ENCODE results near the gene C1orf232.

DNA sequence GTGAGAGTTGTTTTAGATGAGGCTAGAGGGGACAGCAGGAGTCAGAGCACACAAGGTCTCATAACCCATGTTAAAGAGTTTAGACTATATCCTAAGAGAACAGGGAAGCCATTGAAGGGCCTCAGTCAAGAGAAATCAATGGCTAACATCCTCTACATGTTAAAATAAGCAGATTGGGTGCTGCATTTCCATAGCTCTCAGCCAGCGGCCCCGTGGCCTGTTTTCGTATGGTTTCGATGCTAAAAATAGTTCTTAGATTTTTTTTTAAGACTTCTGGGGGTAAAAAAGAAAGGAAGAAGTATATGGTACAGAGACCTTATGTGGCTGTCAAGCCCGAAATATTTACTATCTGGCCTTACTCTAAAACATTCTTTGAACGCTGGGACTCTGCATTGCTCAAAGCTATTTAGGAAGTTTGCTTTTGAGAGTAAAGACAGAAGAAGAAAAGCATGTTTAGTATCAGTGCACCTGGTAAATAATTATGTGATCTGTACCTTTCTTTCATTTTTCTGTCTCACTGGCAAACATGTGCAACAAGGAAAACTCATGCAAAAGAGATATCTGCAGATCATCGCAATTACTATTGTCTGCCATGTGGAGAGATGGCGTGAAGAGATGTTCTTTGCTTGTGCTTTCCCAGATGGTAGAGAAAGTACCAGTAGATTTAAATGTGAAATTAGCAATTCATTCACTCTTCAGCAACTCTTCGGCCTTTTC lies 48.7 kb downstream of the C1orf232 start:
- TF ChIP-seq, protein P1, sequence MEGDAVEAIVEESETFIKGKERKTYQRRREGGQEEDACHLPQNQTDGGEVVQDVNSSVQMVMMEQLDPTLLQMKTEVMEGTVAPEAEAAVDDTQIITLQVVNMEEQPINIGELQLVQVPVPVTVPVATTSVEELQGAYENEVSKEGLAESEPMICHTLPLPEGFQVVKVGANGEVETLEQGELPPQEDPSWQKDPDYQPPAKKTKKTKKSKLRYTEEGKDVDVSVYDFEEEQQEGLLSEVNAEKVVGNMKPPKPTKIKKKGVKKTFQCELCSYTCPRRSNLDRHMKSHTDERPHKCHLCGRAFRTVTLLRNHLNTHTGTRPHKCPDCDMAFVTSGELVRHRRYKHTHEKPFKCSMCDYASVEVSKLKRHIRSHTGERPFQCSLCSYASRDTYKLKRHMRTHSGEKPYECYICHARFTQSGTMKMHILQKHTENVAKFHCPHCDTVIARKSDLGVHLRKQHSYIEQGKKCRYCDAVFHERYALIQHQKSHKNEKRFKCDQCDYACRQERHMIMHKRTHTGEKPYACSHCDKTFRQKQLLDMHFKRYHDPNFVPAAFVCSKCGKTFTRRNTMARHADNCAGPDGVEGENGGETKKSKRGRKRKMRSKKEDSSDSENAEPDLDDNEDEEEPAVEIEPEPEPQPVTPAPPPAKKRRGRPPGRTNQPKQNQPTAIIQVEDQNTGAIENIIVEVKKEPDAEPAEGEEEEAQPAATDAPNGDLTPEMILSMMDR (IDR thresholded peaks at IDR 0.05; ENCODE audit: control extremely low read depth in 1 of 3, insufficient read depth in 1 of 3, low read depth in 1 of 3, low read length in 3 of 3), result no peak
- no peak for TF ChIP-seq RAD21 (IDR thresholded peaks at IDR 0.05 in 1 of 2, conservative IDR thresholded peaks at IDR 0.05 in 1 of 2; ENCODE audit: low read depth in 2 of 2, low read length in 2 of 2)
- no peak for TF ChIP-seq EZH2 (IDR thresholded peaks at IDR 0.05; ENCODE audit: low read depth, low read length, severe bottlenecking)
- no peak for TF ChIP-seq BACH1 (IDR thresholded peaks at IDR 0.05; ENCODE audit: low read length)
- TF ChIP-seq EGR1 (IDR thresholded peaks at IDR 0.05; ENCODE audit: borderline replicate concordance, low read depth, low read length), result no peak
- TF ChIP-seq, protein P2, sequence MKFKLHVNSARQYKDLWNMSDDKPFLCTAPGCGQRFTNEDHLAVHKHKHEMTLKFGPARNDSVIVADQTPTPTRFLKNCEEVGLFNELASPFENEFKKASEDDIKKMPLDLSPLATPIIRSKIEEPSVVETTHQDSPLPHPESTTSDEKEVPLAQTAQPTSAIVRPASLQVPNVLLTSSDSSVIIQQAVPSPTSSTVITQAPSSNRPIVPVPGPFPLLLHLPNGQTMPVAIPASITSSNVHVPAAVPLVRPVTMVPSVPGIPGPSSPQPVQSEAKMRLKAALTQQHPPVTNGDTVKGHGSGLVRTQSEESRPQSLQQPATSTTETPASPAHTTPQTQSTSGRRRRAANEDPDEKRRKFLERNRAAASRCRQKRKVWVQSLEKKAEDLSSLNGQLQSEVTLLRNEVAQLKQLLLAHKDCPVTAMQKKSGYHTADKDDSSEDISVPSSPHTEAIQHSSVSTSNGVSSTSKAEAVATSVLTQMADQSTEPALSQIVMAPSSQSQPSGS (IDR thresholded peaks at IDR 0.05; ENCODE audit: low read length), result no peak
- no peak for TF ChIP-seq KDM1A (IDR thresholded peaks at IDR 0.05; ENCODE audit: borderline replicate concordance, low read length)
- TF ChIP-seq, protein P3, sequence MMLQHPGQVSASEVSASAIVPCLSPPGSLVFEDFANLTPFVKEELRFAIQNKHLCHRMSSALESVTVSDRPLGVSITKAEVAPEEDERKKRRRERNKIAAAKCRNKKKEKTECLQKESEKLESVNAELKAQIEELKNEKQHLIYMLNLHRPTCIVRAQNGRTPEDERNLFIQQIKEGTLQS (IDR thresholded peaks at IDR 0.05; ENCODE audit: insufficient read depth, low read depth, low read length), result no peak
- TF ChIP-seq TBP (IDR thresholded peaks at IDR 0.05; ENCODE audit: low read depth, low read length), result no peak
- no peak for TF ChIP-seq EP300 (IDR thresholded peaks at IDR 0.05; ENCODE audit: borderline replicate concordance in 1 of 2, low read depth in 2 of 2, low read length in 2 of 2)
- no peak for TF ChIP-seq SUZ12 (IDR thresholded peaks at IDR 0.05; ENCODE audit: low read length)
- no peak for TF ChIP-seq NANOG (IDR thresholded peaks at IDR 0.05; ENCODE audit: insufficient read depth, low read depth, low read length, poor library complexity, severe bottlenecking)

Data from H1 (cell line).